Natural killer cell (primary cell): ENCODE measurements around the gene ZMYM2. TPM values are rescaled to one million over a fixed set of nuclear protein-coding genes. Genes with fewer than 3 reads are reported as not detected.
"Not testable (repeated sequence)": the region's sequence is repeated elsewhere in the genome, so short reads cannot be mapped to it uniquely, and the experiment has no call there.

Experiments
- ATAC-seq, 3 donors: fragments of 150-1000 bp in 2 of 3; fragments of 200-7000 bp in 1 of 3; cut with Tn5 transposase; 1 replicate in 1 of 3; 2 replicates in 2 of 3; pipeline ENCODE4 v1.10.0; 2021; ENCODE audit warnings: mild to moderate bottlenecking in 2 of 3, moderate library complexity in 2 of 3
- DNase-seq, 2 donors: peaks; one replicate each; pipeline versions ENCODE4 v3.0.0 to v3.0.0-alpha.2; 2013 to 2021; ENCODE audit warnings: mixed read lengths in 1 of 2
- H3K27ac ChIP-seq: one replicate; pipeline ENCODE4 v1.5.1; 2013; ENCODE audit warnings: mild to moderate bottlenecking, low read length
- H3K27me3 ChIP-seq: one replicate; pipeline ENCODE4 v1.6.1; 2013; ENCODE audit warnings: low read length; ENCODE audit not compliant: control insufficient read depth, insufficient read depth
- H3K36me3 ChIP-seq: one replicate; pipeline ENCODE4 v1.6.1; 2013; ENCODE audit warnings: low read length; ENCODE audit not compliant: control insufficient read depth, insufficient read depth
- H3K4me1 ChIP-seq: one replicate; pipeline ENCODE4 v1.6.1; 2013; ENCODE audit warnings: low read length; ENCODE audit not compliant: control insufficient read depth, insufficient read depth
- H3K4me3 ChIP-seq: one replicate; pipeline ENCODE4 v1.5.1; 2013; ENCODE audit warnings: low read length
- H3K9me3 ChIP-seq: one replicate; pipeline ENCODE4 v1.6.1; 2013; ENCODE audit warnings: low read length; ENCODE audit not compliant: control insufficient read depth, insufficient read depth
- H3K27ac Mint-ChIP-seq, 2 donors: one replicate each; pipeline ENCODE4 v1.8.0; 2022; ENCODE audit warnings: mild to moderate bottlenecking in 2 of 2, mixed read lengths in 2 of 2, moderate library complexity in 1 of 2
- H3K27me3 Mint-ChIP-seq, 2 donors: one replicate each; pipeline ENCODE4 v1.8.0; 2022; ENCODE audit warnings: low read depth in 2 of 2, mixed read lengths in 2 of 2
- H3K36me3 Mint-ChIP-seq: one replicate; pipeline ENCODE4 v1.8.0; 2022; ENCODE audit warnings: mixed read lengths
- H3K4me1 Mint-ChIP-seq, 2 donors: one replicate each; pipeline ENCODE4 v1.8.0; 2022; ENCODE audit warnings: mixed read lengths in 2 of 2
- H3K4me3 Mint-ChIP-seq: one replicate; pipeline ENCODE4 v1.8.0; 2022; ENCODE audit warnings: mild to moderate bottlenecking, moderate library complexity, mixed read lengths
- H3K9me3 Mint-ChIP-seq, 2 donors: one replicate each; pipeline ENCODE4 v1.8.0; 2022; ENCODE audit warnings: mixed read lengths in 2 of 2
- WGBS: methylation state at CpG from one replicate; pipeline ENCODE4 v1.1.7; 2013; ENCODE audit warnings: missing lambda C conversion rate; ENCODE audit not compliant: insufficient coverage; 5-methylcytosine and 5-hydroxymethylcytosine counted together
- intact Hi-C: fragments of 100-400 bp; cut with micrococcal nuclease; formaldehyde crosslinking; loops from one replicate; pipeline ENCODE4 v1.14.2; 2022
- total RNA-seq, 4 donors: library from RNA; stranded (reverse); fragments of 120-200 nt in 1 of 4; gene quantifications; one replicate each; pipeline versions ENCODE4 v1.2.3 to v1.2.4, GENCODE V29; 2013 to 2022
- TF ChIP-seq, protein P1 (sequence below): fragments of 200-600 bp; IDR thresholded peaks from one replicate; pipeline ENCODE4 v1.8.0; 2022; ENCODE audit warnings: antibody characterized with exemption

The ZMYM2 gene
- total RNA-seq, 3 donors from 2014 or later (not counting 1 experiment from before 2014, with no cell fraction given) = 82.1 to 101 (median 87.0) TPM

DNA sequence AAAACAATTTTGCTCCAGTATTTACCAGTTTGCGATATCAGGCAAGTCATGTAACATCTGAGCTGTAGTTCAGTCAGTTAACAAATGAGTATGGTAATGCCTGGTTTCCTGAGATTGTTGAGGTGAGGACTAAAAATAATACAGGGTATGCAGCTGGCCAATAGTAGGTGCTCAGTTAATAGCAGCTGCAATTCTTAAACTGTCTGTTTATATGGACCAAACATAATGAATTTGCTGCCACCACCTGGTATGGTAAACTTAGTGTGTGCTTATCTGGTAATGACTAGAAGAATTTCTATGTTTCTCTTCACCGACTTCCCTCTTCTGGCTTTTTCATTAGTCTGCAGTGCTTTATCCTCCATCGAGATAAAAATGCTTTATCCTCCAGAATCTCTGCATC lies 9.1 kb downstream of the ZMYM2 start:
- H3K4me3 ChIP-seq = no peak overlapping the region
- ATAC-seq = no peak
- H3K4me1 ChIP-seq = no peaks in the 10 kb centered on the region
- no peak overlapping the region for H3K27ac ChIP-seq
- Mint-ChIP-seq H3K27ac (no peak overlapping the region), H3K4me3 (no peak overlapping the region), H3K36me3 (peaks cover 6% of the 10 kb centered on the region), H3K4me1 (peaks cover 10 to 11% of the 10 kb centered on the region in 2 donors), H3K9me3 (no peaks in the 10 kb centered on the region), H3K27me3 (no peaks in the 10 kb centered on the region)
- TF ChIP-seq, protein P1, sequence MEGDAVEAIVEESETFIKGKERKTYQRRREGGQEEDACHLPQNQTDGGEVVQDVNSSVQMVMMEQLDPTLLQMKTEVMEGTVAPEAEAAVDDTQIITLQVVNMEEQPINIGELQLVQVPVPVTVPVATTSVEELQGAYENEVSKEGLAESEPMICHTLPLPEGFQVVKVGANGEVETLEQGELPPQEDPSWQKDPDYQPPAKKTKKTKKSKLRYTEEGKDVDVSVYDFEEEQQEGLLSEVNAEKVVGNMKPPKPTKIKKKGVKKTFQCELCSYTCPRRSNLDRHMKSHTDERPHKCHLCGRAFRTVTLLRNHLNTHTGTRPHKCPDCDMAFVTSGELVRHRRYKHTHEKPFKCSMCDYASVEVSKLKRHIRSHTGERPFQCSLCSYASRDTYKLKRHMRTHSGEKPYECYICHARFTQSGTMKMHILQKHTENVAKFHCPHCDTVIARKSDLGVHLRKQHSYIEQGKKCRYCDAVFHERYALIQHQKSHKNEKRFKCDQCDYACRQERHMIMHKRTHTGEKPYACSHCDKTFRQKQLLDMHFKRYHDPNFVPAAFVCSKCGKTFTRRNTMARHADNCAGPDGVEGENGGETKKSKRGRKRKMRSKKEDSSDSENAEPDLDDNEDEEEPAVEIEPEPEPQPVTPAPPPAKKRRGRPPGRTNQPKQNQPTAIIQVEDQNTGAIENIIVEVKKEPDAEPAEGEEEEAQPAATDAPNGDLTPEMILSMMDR = no peak
- WGBS = 98% methylated on average over 3 of the region's 3 CpGs
- intact Hi-C loops = loop anchor here (10.0 kb wide), 1 partner anchor 183 kb away; the partner anchor contains the start of gene PSPC1
- H3K27me3 ChIP-seq = no peaks in the 10 kb centered on the region
- no peak for DNase-seq
- H3K9me3 ChIP-seq = no peaks in the 10 kb centered on the region
- peaks cover 20% of the 10 kb centered on the region for H3K36me3 ChIP-seq

DNA sequence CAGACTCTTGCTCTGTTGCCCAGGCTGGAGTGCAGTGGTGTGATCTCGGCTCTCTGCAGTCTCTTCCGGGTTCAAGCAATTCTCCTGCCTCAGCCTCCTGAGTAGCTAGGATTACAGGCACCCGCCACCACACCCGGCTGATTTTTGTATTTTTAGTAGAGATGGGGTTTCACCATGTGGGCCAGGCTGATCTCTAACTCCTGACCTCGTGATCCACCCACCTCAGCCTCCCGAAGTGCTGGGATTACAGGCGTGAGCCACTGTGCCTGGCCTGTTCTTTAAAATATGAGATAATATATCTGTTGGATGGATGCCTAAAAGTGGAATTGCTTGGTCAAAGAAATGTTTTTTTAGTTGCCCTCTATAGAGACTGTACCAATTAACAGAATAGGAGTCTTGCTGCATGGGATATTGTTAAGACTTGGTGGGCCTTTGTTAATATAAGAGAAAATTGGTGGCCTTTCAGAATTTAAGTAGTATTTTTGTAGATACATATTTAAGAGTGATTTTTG lies 16.0 kb downstream of the ZMYM2 start:
- Mint-ChIP-seq H3K4me1 (peaks cover 9 to 14% of the 10 kb centered on the region in 2 donors), H3K36me3 (peaks cover 18% of the 10 kb centered on the region)
- H3K27me3 ChIP-seq, H3K27ac Mint-ChIP-seq, intact Hi-C loops, H3K4me3 Mint-ChIP-seq, H3K9me3 ChIP-seq, H3K27me3 Mint-ChIP-seq, H3K9me3 Mint-ChIP-seq, DNase-seq, H3K4me3 ChIP-seq, H3K4me1 ChIP-seq, ATAC-seq, H3K27ac ChIP-seq: not testable (repeated sequence)
- peaks cover 18% of the 10 kb centered on the region for H3K36me3 ChIP-seq
- 96% methylated on average over 5 of the region's 7 CpGs for WGBS

DNA sequence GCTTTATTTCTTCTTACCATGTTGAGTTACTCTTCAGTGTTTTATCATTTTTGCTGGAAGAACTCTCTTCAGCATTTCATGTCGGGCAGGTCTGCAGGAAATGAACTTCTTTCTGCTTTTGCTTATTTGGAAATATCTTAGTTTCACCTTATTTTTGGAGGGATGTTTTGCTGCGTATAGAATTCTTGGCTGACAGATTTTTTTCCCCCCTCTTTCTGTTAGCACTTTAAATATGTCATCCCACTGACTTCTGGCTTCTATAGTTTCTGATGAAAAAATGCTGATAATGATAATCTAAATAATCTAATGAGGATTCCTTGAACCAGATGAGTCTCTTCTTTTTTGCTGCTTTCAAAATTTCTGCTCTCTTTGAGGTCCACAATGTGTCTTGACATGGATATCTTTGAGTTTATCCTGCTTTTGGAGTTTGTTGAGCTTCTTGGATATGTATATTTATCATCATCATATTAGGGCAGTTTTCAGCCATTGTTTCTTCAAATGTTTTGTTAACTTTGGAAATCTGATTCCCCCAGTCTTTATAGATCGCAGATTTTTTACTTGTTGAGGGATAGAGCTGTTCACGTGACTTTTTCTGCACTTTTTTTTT lies 20.4 kb downstream of the ZMYM2 start:
- H3K27ac ChIP-seq = no peak overlapping the region
- WGBS = 94% methylated on average over 2 of the region's 4 CpGs
- H3K27me3 ChIP-seq = no peaks in the 10 kb centered on the region
- H3K4me1 ChIP-seq = no peaks in the 10 kb centered on the region
- H3K9me3 ChIP-seq = no peaks in the 10 kb centered on the region
- no peak for DNase-seq
- TF ChIP-seq, protein P1 = no peak
- Mint-ChIP-seq H3K27me3 (no peaks in the 10 kb centered on the region), H3K4me3 (no peak overlapping the region), H3K36me3 (peaks cover 19% of the 10 kb centered on the region), H3K9me3 (peaks cover 2 to 6% of the 10 kb centered on the region in 2 donors), H3K27ac (no peak overlapping the region), H3K4me1 (peaks cover 27% of the 10 kb centered on the region in 2 donors)
- intact Hi-C loops = no loop called here
- H3K36me3 ChIP-seq = peaks cover 16% of the 10 kb centered on the region
- no peak overlapping the region for H3K4me3 ChIP-seq
- no peak for ATAC-seq

DNA sequence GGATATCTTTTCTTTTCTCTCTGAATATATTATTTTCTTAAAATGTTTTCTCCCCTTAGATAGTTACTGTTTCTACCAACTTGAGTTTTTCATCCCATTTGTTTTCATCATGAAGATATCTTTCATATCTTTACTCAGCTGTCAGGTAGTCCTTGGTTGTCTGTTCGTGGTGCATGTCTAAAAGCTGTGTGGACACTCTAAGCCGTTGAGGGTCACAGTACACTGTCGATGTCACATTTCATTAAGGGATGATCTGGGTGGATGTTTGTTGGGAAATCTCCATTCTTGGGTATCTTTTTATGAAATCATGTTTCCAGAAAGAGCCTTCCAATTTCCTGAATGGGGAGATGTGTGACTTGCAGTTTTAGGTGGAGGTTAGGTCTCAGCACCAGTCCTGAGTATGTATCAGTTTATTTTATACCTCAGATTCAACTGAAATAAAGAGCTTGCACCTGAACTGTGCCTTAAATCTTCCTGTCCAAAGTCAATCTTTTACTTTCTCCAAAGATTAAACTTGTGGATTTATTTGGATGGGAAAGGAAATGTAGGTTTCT lies 23.2 kb downstream of the ZMYM2 start:
- Histone ChIP-seq H3K9me3 (no peaks in the 10 kb centered on the region), H3K27ac (no peak overlapping the region), H3K27me3 (no peaks in the 10 kb centered on the region), H3K36me3 (peaks cover 12% of the 10 kb centered on the region), H3K4me3 (no peak overlapping the region), H3K4me1 (peaks cover 3% of the 10 kb centered on the region)
- peaks cover 21 to 23% of the 10 kb centered on the region in 2 donors for H3K4me1 Mint-ChIP-seq
- H3K9me3 Mint-ChIP-seq = peaks cover 2 to 6% of the 10 kb centered on the region in 2 donors
- H3K4me3 Mint-ChIP-seq = no peak overlapping the region
- peaks cover 13% of the 10 kb centered on the region for H3K36me3 Mint-ChIP-seq
- peak overlapping the region in 1 of 2 donors; percentile 17 for H3K27ac Mint-ChIP-seq
- no peak for DNase-seq
- TF ChIP-seq, protein P1 = no peak
- intact Hi-C loops = no loop called here
- no peak for ATAC-seq
- 64% methylated on average over 3 of the region's 3 CpGs for WGBS
- H3K27me3 Mint-ChIP-seq = no peaks in the 10 kb centered on the region
